Activated T-cell treated with anti-CD3 and anti-CD28 coated beads, Interleukin-2, amount 50 U/mL, for 24 hours (primary cell): Measurements from ENCODE around the gene MKRN3.
"Not testable (repeated sequence)": the region's sequence is repeated elsewhere in the genome, so short reads cannot be mapped to it uniquely, and the experiment has no call there.

Source experiments
- DNase-seq: peaks from one replicate; pipeline ENCODE4 v3.0.0-alpha.2; 2020
- H3K27ac Mint-ChIP-seq: 2 replicates; pipeline ENCODE4 v1.8.0; 2020; ENCODE audit warnings: mild to moderate bottlenecking, mixed read lengths
- H3K27me3 Mint-ChIP-seq: 2 replicates; pipeline ENCODE4 v1.8.0; 2020; ENCODE audit warnings: mixed read lengths
- H3K36me3 Mint-ChIP-seq: 2 replicates; pipeline ENCODE4 v1.8.0; 2020; ENCODE audit warnings: low read depth, mixed read lengths
- H3K4me1 Mint-ChIP-seq: 2 replicates; pipeline ENCODE4 v1.8.0; 2020; ENCODE audit warnings: low read depth, mixed read lengths
- H3K4me3 Mint-ChIP-seq: 2 replicates; pipeline ENCODE4 v1.8.0; 2020; ENCODE audit warnings: mild to moderate bottlenecking, moderate library complexity, mixed read lengths
- H3K9me3 Mint-ChIP-seq: 2 replicates; pipeline ENCODE4 v1.8.0; 2020; ENCODE audit warnings: mixed read lengths

MKRN3 gene

DNA sequence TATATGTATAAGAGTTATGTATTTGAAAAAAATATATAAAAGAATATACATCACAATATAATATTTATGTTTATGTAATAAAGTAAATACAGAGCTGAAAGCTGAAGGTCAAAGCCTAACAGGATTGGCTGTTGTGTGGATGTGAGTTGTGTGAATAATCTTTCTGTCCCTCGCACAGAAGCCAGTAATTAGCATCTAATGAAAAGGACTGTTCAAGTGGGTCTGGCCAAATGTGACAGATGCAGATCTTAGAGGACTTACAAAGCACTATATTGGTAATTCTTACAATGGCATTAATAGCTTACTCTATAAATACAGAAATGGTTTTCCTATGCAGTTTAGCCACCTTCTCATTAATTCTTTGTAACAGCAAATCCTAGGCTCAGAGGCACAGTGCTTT is 2.4 kb downstream of the MKRN3 start:
- no peaks in the 10 kb centered on the region for H3K4me1 Mint-ChIP-seq
- H3K9me3 Mint-ChIP-seq: peaks cover 6% of the 10 kb centered on the region
- DNase-seq: no peak
- H3K4me3 Mint-ChIP-seq: no peak overlapping the region
- no peak overlapping the region for H3K27ac Mint-ChIP-seq
- H3K27me3 Mint-ChIP-seq: no peaks in the 10 kb centered on the region
- H3K36me3 Mint-ChIP-seq: no peaks in the 10 kb centered on the region

DNA sequence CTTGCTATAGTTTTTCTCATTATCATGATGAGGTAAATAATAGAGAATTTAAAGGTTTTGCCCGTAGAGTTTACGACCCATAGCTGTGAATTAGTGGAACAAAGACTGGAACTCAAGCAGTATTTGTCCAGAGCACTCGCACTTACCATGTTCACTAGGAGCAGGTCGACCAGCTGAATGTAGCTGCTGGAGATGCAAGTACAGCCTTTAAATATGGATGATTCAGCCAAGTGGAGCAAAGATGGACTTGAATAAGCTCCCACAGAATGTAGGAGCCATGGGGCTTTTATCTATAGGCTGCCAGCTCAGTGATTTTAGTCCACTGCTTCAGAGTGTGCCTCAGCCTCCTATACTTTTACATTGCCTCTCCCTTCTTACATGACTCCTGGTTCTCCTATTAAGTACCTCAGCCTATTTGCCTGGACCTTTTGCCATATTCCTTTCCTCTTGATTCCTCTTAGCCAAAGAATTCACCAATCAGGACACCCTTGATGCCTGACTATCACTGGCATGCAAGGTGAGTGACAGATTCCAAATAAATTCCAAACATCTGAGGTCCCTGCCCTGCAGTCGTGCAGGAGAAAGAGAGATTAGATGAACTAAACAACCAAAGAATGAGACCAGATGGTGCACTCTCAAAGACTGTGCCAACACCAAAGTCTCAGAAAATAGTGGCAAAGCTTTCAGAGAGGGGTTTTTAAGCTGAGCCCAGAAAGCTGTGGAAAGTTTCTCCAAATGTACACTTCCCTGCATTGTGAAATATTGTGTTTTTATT is 3.9 kb downstream of the MKRN3 start:
- Mint-ChIP-seq H3K4me3 (no peak overlapping the region), H3K27ac (no peak overlapping the region)
- no peak for DNase-seq

DNA sequence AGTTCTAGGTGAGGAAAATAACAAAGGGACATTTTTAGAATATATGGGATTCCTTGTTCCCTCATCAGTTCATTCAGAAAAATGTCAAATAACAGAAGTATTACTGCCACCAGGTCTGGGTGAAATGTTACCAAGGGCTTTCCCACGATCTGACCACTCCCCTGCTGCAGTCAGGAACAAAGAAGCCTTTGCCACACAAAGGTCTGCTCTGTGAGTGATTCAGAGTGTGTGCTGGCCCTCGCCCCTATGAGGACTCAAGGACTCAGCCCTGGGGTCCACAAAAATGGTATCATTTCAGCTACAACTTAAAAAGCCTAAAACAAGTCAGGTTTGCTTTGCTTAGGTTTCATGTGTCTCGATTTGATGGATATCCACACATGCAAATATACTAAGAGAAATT is 5.0 kb downstream of the MKRN3 start:
- Mint-ChIP-seq H3K27ac (no peak overlapping the region), H3K4me1 (no peaks in the 10 kb centered on the region), H3K36me3 (no peaks in the 10 kb centered on the region), H3K9me3 (peaks cover 2% of the 10 kb centered on the region), H3K4me3 (no peak overlapping the region), H3K27me3 (no peaks in the 10 kb centered on the region)
- no peak for DNase-seq

More for the DNA sequence above, 3.9 kb downstream of the MKRN3 start:
- H3K4me1 Mint-ChIP-seq: no peaks in the 10 kb centered on the region
- H3K36me3 Mint-ChIP-seq: no peaks in the 10 kb centered on the region
- H3K9me3 Mint-ChIP-seq: peaks cover 6% of the 10 kb centered on the region
- H3K27me3 Mint-ChIP-seq: no peaks in the 10 kb centered on the region

DNA sequence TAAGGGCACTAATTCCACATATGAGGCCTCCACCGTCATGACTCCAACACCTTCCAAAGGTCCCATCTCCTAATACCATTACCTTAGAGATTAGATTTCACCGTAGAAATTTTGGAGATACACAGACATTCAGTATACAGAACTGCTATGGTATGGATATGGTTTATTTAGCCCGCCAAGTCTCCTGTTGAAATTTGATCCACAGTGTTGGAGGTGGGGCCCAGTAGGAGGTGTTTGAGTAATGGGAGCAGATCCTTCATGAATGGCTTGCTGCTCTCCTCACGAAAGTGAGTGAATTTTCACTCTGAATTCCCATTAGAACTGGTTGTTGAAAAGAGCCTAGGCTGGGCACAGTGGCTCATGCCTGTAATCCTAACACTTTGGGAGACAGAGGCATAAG is 7.4 kb downstream of the MKRN3 start:
- Mint-ChIP-seq H3K4me3 (no peak overlapping the region), H3K36me3 (no peaks in the 10 kb centered on the region), H3K27me3 (no peaks in the 10 kb centered on the region), H3K4me1 (no peaks in the 10 kb centered on the region), H3K27ac (no peak overlapping the region), H3K9me3 (no peaks in the 10 kb centered on the region)
- DNase-seq: no peak

DNA sequence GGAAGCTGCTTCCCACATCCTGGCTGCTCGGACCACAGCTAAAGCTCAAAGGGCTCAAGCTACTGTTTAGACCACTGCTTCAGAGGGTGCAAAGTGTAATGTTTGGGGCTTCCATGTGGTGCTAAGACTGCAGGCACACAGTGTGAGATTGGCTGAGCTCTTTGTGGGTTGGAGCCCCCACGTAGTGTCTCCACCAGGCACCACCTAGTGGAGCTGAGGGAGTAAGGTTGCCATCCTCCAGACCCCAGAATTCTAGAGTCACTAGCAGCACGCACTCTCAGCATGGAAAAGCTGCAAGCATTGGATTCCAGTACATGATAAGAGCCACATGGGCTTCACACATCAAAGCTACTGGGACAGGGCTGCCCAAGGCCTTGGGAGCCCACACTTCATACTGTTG is 9.3 kb downstream of the MKRN3 start:
- H3K4me1 Mint-ChIP-seq: no peaks in the 10 kb centered on the region
- H3K36me3 Mint-ChIP-seq: no peaks in the 10 kb centered on the region
- H3K27me3 Mint-ChIP-seq: no peaks in the 10 kb centered on the region
- no peaks in the 10 kb centered on the region for H3K9me3 Mint-ChIP-seq
- no peak overlapping the region for H3K4me3 Mint-ChIP-seq
- H3K27ac Mint-ChIP-seq: no peak overlapping the region
- DNase-seq: no peak

DNA sequence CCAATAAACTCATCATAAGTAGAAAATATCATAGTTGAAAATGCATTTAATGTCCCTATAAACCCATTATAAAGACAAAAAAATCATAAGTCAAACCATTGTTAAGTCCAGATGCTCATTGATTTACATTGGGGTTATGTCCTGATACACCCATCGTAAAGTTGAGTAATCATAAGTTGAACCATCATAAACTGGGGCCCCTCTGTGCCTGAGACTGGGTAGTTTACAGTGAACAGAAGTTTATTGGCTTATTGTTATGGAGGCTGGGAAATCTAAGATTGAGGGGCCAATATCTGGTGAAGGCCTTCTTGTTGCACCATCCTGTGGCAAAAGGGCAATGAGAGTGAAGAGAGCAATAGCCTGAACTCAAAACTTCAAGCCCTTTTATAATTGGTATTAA is 10.6 kb downstream of the MKRN3 start:
- H3K36me3 Mint-ChIP-seq: no peaks in the 10 kb centered on the region
- H3K4me3 Mint-ChIP-seq: no peak overlapping the region
- no peaks in the 10 kb centered on the region for H3K9me3 Mint-ChIP-seq
- no peak for DNase-seq
- H3K4me1 Mint-ChIP-seq: no peaks in the 10 kb centered on the region
- H3K27ac Mint-ChIP-seq: no peak overlapping the region
- H3K27me3 Mint-ChIP-seq: no peaks in the 10 kb centered on the region

DNA sequence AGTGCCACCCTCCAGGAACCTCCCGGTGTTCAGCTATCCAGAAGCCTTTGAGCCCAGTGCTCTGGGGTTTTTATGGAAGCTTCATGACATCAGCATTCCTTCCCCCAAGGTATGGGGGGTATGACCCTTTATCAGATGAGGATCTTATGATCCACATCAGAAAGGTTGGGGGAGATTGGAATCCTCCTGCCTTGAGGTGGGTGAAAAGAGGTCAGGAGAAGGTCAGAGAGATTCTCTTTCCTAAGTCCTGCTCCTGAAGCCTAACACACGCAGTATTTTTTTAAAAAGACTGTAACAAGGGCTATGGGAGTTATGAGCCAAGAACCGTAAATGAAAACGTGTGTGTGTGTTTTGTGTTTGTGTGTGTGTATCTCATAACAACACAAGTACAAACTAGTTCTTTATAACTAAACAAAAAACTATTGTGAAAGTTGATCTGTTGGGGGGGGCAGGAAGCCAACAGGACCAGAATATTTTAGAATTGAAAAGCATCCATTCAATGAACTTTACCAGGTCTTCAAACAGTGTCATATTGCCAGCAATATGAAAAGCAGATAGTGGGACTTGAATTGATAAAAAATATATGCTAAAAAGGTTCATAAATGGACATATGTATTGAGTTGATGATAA is 13.2 kb downstream of the MKRN3 start:
- H3K4me3 Mint-ChIP-seq: no peak overlapping the region

DNA sequence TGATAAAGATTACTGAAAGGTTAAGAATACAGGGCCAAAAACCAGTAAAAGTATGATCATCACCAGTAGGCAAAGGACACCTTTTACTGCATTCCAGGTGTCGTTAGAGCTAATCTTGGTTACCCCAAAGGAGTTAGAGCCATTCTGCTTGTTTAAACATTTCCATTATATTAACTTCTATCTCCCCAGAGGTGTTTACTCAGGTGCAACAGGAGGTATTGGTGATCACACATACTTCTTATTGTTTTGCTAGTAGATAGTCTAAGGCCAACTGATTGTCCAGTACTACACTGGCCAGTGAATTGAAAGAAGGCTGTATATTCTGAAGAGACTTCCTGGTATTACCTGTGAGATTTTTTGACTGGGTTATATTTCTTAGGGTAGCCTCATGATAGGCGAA is 22.8 kb downstream of the MKRN3 start:
- no peaks in the 10 kb centered on the region for H3K9me3 Mint-ChIP-seq
- H3K36me3 Mint-ChIP-seq: no peaks in the 10 kb centered on the region
- DNase-seq: no peak
- H3K4me3 Mint-ChIP-seq: no peak overlapping the region
- H3K27me3 Mint-ChIP-seq: no peaks in the 10 kb centered on the region
- no peak overlapping the region for H3K27ac Mint-ChIP-seq
- H3K4me1 Mint-ChIP-seq: no peaks in the 10 kb centered on the region

More for the DNA sequence above, 13.2 kb downstream of the MKRN3 start:
- Mint-ChIP-seq H3K27me3 (no peaks in the 10 kb centered on the region), H3K36me3 (no peaks in the 10 kb centered on the region), H3K9me3 (no peaks in the 10 kb centered on the region), H3K4me1 (no peaks in the 10 kb centered on the region), H3K27ac (no peak overlapping the region)
- DNase-seq: no peak

DNA sequence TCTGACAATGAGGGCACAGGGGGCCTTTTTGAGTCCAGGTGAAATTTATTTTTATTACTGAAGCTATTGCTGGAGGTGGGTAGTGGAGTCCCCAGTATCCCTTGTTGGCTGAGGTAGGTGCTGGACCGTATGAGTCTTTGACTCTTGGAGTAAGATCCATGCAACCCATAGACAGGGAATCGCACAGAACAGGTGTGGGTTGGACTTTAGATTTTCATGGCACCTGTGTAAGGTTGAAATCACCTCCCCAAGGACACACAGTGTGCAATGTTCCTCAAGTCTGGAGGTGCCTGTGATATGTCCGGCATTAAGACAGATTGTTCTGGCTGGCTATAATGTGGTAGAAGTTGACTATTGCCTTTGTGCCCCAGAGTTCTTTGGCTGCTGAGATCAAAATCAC is 23.5 kb downstream of the MKRN3 start:
- no peak for DNase-seq
- H3K27ac Mint-ChIP-seq: no peak overlapping the region
- H3K4me1 Mint-ChIP-seq: no peaks in the 10 kb centered on the region
- no peaks in the 10 kb centered on the region for H3K27me3 Mint-ChIP-seq
- H3K9me3 Mint-ChIP-seq: no peaks in the 10 kb centered on the region
- H3K4me3 Mint-ChIP-seq: no peak overlapping the region
- no peaks in the 10 kb centered on the region for H3K36me3 Mint-ChIP-seq

DNA sequence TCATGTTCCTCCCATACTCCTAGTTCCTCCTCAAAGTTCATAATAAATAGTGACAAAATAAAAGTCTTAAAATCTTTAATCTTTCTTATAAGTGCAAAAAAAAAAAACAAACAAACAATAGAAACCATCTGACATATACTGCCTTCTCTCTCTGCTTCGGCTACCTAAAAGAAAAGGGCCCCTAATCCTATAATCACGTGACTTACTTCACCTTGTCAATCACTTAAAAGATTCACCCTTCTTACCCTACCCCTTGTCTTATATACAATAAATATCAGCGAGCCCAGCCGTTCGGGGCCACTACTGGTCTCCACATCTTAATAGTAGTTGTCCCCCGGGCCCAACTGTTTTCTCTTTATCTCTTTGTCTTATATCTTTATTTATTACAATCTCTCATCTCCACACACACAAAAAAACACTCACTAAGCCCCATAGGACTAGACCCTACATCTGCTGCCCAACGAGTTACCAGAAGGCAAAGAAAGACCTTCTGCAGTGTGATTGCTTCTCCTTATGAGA is 28.8 kb downstream of the MKRN3 start:
- H3K27ac Mint-ChIP-seq: no peak overlapping the region
- H3K4me1 Mint-ChIP-seq: no peaks in the 10 kb centered on the region
- no peak for DNase-seq
- H3K9me3 Mint-ChIP-seq: no peaks in the 10 kb centered on the region
- no peaks in the 10 kb centered on the region for H3K27me3 Mint-ChIP-seq
- H3K4me3 Mint-ChIP-seq: no peak overlapping the region
- H3K36me3 Mint-ChIP-seq: no peaks in the 10 kb centered on the region

DNA sequence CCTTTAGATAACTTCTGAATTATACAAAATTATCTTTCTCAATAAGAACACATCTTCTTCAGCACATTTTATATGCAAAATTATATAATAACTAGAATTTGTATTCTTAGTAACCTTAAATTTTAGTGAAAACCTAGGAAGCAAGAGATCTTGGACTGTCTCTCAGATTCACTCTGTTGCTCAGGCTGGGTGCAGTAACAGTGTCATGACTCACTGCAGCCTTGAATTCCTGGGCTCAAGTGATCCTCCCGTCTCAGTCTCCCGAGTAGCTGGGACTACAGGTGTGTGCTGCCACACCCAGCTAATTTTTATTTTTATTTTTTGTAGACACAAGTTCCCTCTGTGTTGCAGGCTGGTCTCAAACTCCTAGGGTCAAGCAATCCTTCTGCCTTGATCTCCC is 29.9 kb downstream of the MKRN3 start:
- no peaks in the 10 kb centered on the region for H3K27me3 Mint-ChIP-seq
- no peaks in the 10 kb centered on the region for H3K4me1 Mint-ChIP-seq

DNA sequence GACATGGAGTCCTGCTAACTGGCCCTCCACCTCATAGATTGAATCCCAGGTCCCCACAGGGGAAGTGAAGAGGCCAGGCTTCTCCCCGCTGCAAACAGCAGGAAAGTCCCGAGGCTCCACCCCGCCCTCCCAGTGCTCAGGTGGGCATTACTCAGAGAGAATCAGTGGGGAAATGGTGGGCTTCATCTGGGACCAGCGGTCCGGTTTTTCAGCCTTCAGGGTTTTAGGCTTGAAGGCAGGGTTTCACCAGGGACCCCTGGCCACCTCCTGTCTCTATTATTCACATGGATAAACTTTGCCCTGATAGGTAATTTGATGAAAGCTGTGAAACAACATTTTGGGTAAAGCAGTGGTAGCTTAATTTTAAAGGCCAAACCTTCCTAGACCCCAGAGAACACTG is 31.3 kb downstream of the MKRN3 start:
- no peaks in the 10 kb centered on the region for H3K9me3 Mint-ChIP-seq
- H3K4me1 Mint-ChIP-seq: no peaks in the 10 kb centered on the region
- no peaks in the 10 kb centered on the region for H3K36me3 Mint-ChIP-seq
- H3K27me3 Mint-ChIP-seq: no peaks in the 10 kb centered on the region
- no peak overlapping the region for H3K27ac Mint-ChIP-seq
- H3K4me3 Mint-ChIP-seq: no peak overlapping the region
- DNase-seq: no peak

More for the DNA sequence above, 29.9 kb downstream of the MKRN3 start:
- H3K36me3 Mint-ChIP-seq: no peaks in the 10 kb centered on the region
- no peak for DNase-seq
- no peak overlapping the region for H3K27ac Mint-ChIP-seq
- no peak overlapping the region for H3K4me3 Mint-ChIP-seq
- H3K9me3 Mint-ChIP-seq: no peaks in the 10 kb centered on the region

DNA sequence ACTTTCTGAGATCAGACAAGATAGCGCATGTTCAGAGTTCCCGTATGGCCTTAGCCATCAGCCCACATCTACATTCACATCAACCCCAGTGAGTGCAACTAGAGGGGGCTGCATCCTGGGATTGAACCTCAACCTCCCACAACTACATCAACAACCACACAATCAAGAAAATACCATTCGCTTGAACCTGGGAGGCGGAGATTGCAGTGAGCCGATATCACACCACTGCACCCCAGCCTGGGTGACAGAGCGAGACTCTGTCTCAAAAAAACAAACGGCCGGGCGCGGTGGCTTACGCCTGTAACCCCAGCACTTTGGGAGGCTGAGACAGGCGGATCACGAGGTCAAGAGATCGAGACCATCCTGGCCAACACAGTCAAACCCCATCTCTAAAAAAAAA is 31.8 kb downstream of the MKRN3 start:
- not testable (repeated sequence) for DNase-seq, H3K9me3 Mint-ChIP-seq, H3K27me3 Mint-ChIP-seq, H3K4me1 Mint-ChIP-seq, H3K4me3 Mint-ChIP-seq, H3K27ac Mint-ChIP-seq, H3K36me3 Mint-ChIP-seq

DNA sequence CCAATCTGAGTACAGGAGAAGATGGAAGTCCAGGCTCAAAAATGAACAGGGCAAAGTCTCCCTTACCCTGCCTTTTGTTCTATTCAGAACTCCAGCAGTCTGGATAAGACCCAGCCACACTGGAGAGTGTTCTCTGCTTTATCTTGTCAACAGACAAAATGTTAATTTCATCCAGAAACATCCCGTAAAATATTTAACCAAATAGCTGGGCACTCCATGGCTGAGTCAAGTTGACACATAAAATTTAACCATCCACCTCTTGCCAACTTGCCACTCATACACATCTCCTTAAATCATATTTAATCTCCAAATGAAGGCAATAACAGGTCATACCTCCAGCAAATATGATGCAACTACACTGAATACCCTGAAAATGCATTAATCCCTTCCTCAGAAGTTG is 33.6 kb downstream of the MKRN3 start:
- Mint-ChIP-seq H3K9me3 (no peaks in the 10 kb centered on the region), H3K4me3 (no peak overlapping the region), H3K27ac (no peak overlapping the region), H3K4me1 (no peaks in the 10 kb centered on the region), H3K36me3 (no peaks in the 10 kb centered on the region), H3K27me3 (no peaks in the 10 kb centered on the region)
- DNase-seq: no peak

DNA sequence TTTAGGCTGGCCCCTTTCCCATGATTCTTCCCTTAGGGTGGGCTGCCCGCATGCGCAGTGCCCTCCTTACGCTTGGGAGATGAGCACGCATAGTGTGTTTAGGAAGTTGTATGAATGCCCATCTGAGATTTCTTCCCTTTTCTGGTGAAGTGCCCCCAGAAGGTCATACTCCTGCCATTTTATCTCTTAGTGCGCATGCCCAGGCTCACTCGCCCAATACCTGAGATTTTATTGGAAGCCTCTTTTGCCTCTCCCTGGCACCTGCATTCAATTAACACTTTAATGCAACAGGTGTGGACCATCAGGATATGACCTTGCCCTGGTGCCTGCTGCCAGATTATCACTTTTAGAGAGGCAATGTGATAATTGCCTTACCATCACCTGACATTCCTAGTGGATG is 36.6 kb downstream of the MKRN3 start:
- Mint-ChIP-seq H3K27ac (no peak overlapping the region), H3K27me3 (no peaks in the 10 kb centered on the region), H3K36me3 (no peaks in the 10 kb centered on the region), H3K4me3 (no peak overlapping the region), H3K4me1 (no peaks in the 10 kb centered on the region), H3K9me3 (no peaks in the 10 kb centered on the region)
- no peak for DNase-seq
